GM12875 (cell line): Measurements from ENCODE around the gene KRTAP10-5.

Experiments used
- H3K4me3 ChIP-seq: one replicate; pipeline ENCODE4 v1.5.1; 2011; ENCODE audit warnings: low read depth, low read length, control low read depth
- TF ChIP-seq, protein P1 (sequence below): IDR thresholded peaks from 2 replicates; pipeline ENCODE4 v1.5.1; 2011; ENCODE audit warnings: low read depth, mild to moderate bottlenecking, control low read depth, inconsistent platforms, low read length, moderate library complexity, borderline replicate concordance; ENCODE audit not compliant: insufficient read depth

Gene KRTAP10-5

DNA sequence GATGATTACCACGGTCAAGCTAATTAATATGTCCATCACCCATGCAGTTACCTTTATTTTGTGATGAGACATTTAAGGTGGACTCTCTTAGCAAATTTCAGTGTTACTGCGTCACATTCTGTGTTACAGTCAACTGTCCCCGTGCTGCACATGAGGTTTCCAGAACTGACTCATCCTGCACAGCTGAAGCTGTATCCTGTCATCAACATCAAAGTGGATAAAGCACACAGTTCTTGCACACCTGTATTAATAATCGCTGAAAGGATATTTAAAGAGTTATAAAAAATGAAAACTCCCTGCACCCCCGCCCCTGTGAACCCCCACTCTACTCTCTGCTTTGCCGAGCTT lies 3.4 kb upstream of the KRTAP10-5 start:
- TF ChIP-seq, protein P1, sequence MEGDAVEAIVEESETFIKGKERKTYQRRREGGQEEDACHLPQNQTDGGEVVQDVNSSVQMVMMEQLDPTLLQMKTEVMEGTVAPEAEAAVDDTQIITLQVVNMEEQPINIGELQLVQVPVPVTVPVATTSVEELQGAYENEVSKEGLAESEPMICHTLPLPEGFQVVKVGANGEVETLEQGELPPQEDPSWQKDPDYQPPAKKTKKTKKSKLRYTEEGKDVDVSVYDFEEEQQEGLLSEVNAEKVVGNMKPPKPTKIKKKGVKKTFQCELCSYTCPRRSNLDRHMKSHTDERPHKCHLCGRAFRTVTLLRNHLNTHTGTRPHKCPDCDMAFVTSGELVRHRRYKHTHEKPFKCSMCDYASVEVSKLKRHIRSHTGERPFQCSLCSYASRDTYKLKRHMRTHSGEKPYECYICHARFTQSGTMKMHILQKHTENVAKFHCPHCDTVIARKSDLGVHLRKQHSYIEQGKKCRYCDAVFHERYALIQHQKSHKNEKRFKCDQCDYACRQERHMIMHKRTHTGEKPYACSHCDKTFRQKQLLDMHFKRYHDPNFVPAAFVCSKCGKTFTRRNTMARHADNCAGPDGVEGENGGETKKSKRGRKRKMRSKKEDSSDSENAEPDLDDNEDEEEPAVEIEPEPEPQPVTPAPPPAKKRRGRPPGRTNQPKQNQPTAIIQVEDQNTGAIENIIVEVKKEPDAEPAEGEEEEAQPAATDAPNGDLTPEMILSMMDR: no peak
- no peak overlapping the region for H3K4me3 ChIP-seq

DNA sequence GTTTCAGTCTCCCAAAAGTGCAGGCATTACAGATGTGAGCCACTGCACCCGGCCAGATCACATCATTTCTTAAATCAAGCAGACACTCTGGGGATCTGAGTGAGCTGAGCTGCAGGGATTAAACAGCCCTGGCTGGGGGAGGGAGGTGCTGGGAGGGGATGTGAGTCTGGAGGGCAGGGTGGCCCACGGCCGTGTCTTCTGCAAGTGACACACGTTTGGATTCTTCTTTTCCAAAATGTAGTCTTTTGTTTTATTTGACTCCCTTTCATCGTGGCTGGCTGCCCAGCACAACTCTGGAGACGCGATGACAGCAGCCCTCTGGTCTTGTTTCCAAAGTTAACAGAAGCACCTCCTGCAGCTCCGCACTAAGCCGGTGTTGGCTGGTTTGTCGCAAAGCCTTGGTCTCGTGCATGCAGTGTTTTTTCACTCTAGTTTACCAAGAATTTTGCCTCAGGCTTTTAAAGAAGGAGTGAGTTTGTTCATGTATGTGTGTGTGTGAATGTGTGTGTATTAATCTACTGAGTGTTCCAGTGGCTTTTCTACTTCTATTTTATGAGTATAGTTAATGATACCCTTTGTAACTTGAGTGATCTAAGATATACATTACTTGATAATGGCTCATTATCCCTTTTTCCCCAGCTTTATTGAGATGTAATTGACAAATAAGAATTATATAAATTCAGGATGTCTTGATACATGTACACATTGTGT lies 2.8 kb upstream of the KRTAP10-5 start:
- TF ChIP-seq, protein P1: no peak

DNA sequence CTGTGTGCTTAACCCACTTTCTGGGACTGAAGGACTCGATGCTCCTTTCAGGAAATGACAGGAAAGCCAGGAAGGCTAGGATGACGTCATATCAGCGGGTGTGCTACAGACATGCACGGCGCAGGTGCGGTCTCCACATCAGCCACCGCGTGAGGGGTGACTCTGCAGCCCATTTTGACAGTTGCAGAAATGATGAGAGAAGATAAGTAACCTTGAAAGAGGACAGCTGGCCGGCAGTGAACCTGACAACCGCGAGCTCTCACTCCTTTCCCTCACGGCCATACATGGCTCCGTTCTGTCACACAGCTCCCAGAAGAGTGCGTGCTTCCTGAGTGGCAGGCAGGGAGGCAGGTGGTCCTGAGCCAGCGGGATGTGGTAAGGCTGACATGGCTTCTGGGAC lies 1.7 kb upstream of the KRTAP10-5 start:
- TF ChIP-seq, protein P1: no peak
- no peak overlapping the region for H3K4me3 ChIP-seq

More for the DNA sequence above, 2.8 kb upstream of the KRTAP10-5 start:
- no peak overlapping the region for H3K4me3 ChIP-seq

DNA sequence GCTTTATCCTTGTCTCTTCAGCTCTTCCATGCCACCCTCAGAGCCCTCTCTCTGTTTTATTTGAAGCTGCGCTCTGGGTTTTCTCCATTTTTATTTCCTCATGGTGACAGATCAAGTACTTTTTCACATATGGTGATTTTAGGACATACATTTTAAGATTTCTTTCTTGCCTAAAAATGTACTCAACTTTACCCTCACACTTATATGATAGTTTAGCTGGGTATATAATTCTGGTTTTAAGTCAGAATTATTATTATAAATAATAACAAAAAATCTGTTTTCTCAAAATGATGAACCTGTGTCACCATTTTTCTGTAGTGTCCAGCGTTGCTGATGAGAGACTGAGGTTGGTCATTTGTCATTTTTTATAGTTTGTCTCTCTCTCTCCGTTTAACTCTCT lies 754 bp upstream of the KRTAP10-5 start:
- TF ChIP-seq, protein P1: no peak

DNA sequence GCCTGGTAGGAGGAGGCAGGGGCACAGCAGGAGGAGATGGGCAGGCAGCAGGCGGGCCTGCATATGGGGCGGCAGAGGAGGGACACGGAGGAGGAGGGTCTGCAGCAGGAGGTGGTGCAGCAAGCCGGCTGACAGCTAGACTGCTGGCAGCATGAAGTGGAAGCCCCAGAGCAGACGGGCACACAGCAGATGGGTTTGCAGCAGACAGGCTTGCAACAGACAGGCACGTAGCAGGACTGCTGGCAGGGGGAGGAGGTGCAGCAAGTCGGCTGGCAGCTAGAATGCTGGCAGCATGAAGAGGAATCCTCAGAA lies 615 bp downstream of the KRTAP10-5 start:
- no peak overlapping the region for H3K4me3 ChIP-seq
- TF ChIP-seq, protein P1: no peak

More for the DNA sequence above, 754 bp upstream of the KRTAP10-5 start:
- H3K4me3 ChIP-seq: no peak overlapping the region

DNA sequence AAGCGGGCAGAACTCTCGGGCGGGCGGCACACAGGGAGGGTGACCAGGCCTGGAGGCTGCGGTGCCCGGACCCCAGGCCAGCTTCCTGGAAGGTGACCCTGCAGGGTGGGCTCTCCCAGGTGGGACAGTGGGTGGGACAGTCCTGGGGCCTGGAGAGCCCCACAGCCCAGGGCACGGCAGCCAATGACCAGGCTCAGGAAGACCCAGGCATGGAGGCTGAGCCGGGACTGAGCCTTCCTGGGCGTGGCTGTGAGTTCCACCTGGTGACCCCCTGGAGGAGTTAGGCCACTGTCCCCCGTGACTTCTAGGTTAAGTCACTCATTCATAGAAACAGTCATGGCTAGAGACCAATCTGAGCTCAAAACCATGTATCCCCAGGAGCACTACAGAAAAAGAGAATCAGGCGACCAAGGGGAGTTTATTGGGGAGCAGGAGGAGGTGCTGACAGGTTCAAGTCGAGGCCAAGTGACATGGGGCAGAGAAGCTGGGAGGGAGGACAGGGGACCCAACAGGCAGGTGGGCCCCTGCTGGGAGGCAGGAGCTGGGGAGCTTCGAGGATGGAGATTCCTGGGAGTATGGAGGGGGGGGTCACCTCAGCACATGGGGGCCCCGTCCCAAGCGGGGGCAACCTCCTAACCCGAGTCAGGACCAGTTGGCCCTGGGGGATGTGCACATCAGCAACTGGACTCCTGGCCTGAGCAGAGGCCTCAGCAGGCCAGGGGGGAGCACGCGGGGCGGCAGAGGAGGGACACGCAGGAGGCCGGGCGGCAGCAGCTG lies 1.2 kb downstream of the KRTAP10-5 start:
- H3K4me3 ChIP-seq: no peak overlapping the region
- TF ChIP-seq, protein P1: no peak
